SK-N-SH treated with all-trans-retinoic acid at 6 μM for 48 hours (cell line): ENCODE data around the gene OMP.

ENCODE experiments used
- BACH2 ChIP-seq: fragments of 250-450 bp; sonication (Bioruptor Pico); IDR thresholded peaks from 2 replicates; pipeline ENCODE4 v1.9.0; 2021; ENCODE audit warnings: mild to moderate bottlenecking, borderline replicate concordance
- CSDC2 ChIP-seq: fragments of 250-450 bp; sonication (Bioruptor Pico); IDR thresholded peaks from 2 replicates; pipeline ENCODE4 v1.5.0; 2020; ENCODE audit warnings: mild to moderate bottlenecking, moderate library complexity
- OSR1 ChIP-seq: fragments of 250-450 bp; sonication (Bioruptor Pico); IDR thresholded peaks from 2 replicates; pipeline ENCODE4 v1.8.0; 2022; ENCODE audit warnings: moderate library complexity, mild to moderate bottlenecking, inconsistent platforms
- RARB ChIP-seq: fragments of 250-450 bp; sonication (Bioruptor Pico); IDR thresholded peaks from 2 replicates; pipeline ENCODE4 v1.8.0; 2021; ENCODE audit warnings: mild to moderate bottlenecking, moderate library complexity
- ZNF70 ChIP-seq: fragments of 450-650 bp; formaldehyde crosslinking; IDR thresholded peaks from 2 replicates; pipeline ENCODE4 v1.5.0; 2020; ENCODE audit warnings: mild to moderate bottlenecking, moderate library complexity
- TF ChIP-seq, protein P1 (sequence below): fragments of 250-450 bp; sonication (Bioruptor Pico); IDR thresholded peaks from 2 replicates; pipeline ENCODE4 v1.8.0; 2020; ENCODE audit warnings: mild to moderate bottlenecking, moderate library complexity, borderline replicate concordance

DNA sequence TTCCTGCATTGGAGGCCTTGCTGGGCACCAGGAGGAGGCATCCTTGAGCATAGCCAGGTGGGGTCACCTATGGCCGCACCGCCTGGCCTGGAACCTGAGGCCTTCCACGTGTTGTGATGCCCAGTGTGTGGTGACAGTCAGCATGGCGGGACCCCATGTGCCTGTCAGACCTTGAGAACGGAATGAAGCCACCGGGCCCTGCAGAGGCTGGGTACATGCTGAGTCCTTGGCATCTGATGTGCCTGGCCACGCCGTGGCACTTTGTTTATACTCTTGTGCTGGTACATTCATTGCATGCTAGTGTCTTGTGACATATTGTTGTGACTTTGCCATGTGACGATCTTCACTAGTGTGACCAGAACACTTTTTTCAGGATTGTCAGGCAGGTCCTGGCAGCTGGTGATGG is 16.9 kb downstream of the OMP start:
- TF ChIP-seq OSR1 (CRISPR knock-in tag): no peak
- TF ChIP-seq RARB (CRISPR knock-in tag): no peak
- no peak for TF ChIP-seq ZNF70 (CRISPR knock-in tag)
- no peak for TF ChIP-seq CSDC2
- TF ChIP-seq BACH2: no peak
- TF ChIP-seq, protein P1, sequence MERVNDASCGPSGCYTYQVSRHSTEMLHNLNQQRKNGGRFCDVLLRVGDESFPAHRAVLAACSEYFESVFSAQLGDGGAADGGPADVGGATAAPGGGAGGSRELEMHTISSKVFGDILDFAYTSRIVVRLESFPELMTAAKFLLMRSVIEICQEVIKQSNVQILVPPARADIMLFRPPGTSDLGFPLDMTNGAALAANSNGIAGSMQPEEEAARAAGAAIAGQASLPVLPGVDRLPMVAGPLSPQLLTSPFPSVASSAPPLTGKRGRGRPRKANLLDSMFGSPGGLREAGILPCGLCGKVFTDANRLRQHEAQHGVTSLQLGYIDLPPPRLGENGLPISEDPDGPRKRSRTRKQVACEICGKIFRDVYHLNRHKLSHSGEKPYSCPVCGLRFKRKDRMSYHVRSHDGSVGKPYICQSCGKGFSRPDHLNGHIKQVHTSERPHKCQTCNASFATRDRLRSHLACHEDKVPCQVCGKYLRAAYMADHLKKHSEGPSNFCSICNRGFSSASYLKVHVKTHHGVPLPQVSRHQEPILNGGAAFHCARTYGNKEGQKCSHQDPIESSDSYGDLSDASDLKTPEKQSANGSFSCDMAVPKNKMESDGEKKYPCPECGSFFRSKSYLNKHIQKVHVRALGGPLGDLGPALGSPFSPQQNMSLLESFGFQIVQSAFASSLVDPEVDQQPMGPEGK (CRISPR knock-in tag): no peak
